Stimulated activated CD8-positive, alpha-beta memory T cell treated with anti-CD3 and anti-CD28 coated beads, Interleukin-15, amount 100 ng/mL, for 48 hours (primary cell): Measurements from ENCODE around the gene CCNT1.
"Not testable (repeated sequence)": the region's sequence is repeated elsewhere in the genome, so short reads cannot be mapped to it uniquely, and the experiment has no call there.

Experiments
- DNase-seq, 2 donors: peaks; one replicate each; pipeline ENCODE4 v3.0.0-alpha.2; 2020; ENCODE audit warnings: low read depth in 2 of 2

The CCNT1 gene

DNA sequence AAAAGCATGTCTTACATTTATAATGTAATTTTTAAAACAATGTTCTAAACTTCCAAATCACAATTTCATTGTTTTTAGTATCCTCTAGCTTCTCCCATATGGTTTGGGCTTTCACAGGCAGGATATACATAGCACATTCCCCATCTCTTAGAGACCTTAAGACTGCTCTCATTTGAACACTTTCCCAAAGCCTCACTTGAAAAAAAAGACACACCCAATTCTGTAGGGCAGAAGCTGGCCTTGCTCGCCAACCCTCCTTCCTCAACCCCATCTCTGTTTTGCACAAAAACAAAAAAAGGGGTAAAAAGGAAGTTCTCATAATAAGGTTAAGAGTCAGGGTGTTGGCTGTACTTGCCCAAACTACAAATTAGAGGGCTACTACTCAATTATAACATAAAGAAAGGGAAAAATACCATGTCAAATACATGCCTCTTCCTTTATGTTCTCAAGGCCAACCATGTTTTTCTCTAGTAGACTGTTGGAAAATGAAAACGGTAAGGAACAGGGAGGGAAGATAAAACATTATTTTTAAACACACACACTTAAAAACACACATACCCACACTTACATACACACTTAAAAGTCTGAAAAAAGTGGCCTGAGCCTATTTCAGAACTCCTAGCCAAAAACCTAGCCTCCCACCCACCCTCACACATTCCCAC, 24.6 kb downstream of the CCNT1 start:
- no peak for DNase-seq

DNA sequence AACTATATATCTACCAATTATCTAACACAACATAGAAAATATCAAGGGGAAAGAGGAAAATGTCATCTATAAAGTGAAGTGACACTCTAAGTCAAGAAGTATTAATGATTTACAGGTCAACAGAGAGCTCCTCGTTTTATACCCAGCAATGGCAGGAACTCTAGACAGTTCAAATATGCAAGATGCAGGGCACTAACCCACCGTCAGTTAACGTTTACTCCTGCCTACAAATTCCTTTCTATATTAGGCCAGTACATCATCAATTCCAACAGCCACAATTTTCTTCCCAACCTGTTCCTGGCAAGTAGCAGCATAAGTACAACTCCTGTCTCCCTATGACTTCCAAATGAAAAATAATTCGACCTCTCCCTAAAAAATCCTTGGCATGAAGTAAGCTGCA, 25.5 kb downstream of the CCNT1 start:
- DNase-seq: no peak

DNA sequence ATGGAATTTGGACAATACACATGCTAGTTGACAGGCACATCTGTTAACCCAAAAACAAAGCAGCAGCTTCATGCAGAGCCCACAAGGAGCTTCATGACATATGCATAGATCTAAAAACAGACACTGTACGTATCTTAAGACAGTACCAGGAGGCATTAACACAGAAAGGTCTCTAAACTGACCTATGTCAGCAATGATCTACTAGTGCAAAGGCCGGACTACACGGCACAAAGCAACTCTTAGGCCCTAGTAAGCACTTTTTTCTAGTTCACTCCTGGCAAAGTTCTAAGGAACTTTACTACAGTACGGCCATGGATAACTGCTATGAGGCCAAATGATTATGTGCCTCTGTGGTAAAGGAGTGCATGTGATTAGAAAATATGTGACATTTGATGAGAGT, 26.1 kb downstream of the CCNT1 start:
- DNase-seq: no peak

DNA sequence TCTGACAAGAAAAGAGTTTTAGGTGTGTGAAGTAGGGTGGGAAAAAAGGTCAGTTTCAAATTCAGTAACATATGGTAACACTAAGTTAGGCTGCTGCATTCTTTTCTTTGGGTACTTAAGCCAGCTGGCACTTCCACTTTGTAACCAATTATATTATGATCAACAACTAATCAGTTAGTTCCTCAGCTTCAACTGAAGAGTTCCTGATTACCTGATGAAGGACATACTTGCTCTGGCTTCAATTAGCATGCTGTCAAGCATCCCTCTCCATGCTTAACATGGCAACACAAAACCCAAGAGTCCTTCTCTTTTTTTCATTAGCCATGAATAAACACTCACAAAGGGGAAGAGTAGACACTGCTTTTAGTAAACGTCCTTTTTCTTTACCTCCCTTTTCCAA, 27.7 kb downstream of the CCNT1 start:
- no peak for DNase-seq

DNA sequence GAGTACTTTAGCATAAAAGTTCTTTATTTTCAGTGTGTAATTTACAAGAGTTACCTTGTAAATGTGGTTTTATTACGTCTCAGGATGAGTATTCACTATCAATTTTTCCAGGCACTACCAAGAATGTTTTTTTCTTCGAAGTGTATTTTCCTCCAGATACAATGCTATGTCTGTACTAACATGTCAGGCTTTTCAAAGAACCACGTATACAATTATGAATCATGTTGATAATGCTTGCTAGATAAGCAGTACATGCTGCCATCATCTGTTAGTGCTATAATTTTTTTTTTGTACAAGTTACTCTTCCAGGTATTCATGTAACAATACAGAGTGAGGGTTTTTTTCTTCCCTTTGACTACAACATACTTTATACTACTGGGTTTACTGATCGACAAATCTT, 28.9 kb downstream of the CCNT1 start:
- DNase-seq: no peak

DNA sequence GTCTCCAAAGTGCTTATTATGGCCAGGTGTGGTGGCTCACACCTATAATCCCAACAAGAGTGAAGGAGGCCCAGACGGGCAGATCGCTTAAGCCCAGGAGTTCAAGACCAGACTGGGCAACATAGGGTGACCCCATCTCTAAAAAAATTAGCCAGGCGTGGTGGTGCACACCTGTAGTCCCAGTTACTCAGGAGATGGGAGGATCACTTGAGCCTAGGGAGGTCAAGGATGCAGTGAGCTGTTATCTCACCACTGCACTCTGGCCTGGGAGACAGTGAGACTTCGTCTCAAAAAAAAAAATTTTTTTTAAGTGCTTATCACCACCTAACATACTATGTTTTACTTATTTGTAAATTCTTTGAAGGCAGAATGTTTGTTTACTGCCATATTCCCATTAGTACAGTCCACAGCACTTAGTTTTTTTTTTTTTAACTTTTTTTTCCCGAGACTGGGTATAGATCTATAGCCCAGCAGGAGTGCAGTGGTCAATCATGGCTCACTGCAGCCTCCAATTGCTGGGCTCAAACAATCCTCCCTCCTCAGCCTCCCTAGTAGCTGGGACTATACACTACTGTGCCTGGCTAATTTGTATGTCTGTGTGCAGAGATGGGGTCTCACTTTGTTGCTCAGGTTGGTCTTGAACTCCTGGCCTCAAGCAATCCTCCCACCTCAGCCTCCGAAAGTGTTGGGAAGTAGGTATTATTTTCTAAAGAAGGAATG, 29.7 kb downstream of the CCNT1 start:
- no peak for DNase-seq

DNA sequence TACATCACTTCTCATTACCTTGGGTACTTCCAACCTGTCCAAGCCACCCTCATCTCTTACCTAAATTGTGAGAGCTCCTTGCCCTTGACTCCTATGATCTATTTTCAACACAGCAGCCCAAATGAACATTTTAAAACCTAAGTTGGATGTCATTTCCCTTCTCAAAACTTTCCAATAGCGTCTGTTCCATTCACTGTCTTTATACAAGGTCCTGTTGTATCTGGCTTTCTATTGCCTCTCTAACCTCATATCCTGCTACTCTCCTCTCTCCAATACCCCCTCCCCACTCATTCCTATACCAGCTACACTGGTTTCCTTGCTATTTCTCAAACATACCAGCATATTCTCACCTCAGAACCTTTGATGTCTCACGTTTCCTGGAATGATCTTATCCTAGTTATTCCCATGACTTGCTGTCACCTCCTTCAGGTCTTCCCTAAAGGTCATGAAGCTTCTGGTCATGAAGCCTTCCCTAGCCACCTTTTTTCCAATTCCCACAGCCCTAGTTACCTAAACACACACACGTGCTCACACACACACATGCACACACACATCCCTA, 30.4 kb downstream of the CCNT1 start:
- no peak for DNase-seq

DNA sequence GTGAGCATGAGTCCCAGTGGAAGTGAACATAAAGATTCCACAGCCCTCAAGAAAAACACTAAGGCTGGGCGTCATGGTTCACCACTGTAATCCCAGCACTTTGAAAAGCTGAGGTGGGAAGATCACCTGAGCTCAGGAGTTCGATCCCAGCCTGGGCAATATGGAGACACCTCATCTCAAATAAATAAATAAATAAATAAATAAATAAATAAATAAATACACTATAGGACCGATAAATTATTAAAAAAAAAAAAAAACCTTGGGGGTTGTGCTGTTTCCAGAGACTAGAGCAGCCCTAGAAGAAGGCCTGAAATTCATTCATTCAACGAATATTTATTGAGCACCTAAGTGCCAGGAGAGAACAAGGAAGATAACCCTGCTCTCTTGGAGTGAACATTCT, 33.0 kb downstream of the CCNT1 start:
- no peak for DNase-seq

DNA sequence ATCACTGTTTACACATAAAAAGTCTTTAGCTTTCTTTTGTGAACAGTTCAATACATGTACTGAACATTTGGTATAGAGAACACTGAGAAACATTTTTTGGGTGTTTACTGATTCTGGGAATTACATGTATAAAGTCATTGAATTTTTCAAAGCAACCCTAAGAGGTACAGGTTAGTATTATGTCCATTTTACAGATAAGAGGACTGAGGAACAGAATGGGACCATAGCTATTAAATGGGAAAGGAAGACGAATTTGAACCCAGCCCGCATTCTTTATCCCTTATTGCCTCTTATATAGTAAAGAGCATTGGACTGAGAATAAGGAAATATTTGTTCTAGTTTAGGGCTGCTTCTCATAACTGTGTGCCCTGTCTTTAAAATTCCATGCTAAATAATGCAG, 33.6 kb downstream of the CCNT1 start:
- no peak for DNase-seq

DNA sequence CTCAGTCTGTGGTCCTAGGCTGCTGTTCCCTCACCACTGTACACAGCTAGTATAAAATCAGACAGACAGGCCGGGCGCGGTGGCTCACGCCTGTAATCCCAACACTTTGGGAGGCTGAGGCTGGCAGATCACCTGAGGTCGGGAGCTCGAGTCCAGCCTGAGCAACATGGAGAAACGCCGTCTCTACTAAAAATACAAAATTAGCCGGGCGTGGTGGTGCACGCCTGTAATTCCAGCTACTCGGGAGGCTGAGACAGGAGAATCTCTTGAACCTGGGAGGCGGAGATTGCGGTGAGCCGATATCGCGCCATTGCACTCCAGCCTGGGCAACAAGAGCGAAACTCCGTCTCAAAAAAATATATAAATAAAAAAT, 34.0 kb downstream of the CCNT1 start:
- not testable (repeated sequence) for DNase-seq

DNA sequence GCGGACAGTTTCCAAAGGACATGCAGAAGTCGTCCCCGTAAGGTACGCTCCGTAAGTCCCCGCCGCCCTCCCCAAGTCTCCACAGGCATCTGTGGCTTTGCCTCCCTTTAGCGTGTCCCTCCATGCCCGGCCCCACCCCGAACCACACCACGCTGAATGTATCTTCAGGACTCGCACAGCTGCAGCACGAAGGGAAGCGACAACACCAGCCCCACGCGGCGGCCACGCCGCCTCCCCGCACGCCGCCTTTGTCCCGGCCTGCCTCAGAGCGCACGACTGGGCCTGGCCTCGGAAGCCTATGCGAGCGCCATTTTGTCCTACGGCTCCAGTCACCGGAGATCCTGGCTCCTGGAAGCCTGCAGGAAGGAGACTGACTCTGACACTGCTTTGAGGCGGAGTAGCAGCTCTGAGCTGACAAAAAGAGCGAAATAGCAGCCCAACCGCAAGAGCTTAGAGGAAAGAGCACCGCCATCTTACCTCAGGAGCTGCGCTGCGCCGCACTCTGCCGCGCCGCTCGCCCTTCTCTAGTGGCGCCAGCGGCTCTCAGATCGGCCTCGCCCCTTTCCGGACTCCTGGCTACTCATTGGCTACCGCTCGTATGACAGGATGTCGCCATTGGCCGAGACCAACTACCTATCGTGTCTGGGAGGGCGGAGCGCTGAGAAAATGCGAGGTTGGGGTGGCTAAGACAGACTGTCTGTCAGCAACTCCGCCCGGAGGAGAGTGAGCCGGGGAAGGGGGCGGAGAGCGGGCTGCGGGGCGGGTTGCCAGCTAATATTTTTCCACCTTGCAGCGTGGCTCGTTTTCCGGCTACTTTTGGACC, 34.6 kb downstream of the CCNT1 start, which contains the start of gene KANSL2:
Gene KANSL2 (minus strand): TSS at position 529 of the 823 bp plus-strand sequence. CDS start 606 bp downstream, outside the sequence.
- DNase-seq: peak; percentile 97

DNA sequence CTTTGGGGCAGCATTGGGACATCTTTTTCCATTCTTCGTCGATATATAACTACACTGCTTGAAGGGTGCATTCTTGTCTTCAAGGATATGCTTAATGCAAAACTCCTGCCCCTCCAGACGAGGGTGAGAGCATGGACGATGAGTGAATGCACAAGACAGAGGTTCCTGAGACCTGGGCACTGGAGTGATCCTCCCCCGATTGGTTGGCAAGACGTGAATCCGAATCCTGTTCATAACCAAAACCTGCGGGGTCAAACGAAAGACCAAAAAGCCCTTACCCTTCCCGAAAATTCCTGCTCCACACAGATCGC, 35.2 kb downstream of the CCNT1 start:
- DNase-seq: no peak

DNA sequence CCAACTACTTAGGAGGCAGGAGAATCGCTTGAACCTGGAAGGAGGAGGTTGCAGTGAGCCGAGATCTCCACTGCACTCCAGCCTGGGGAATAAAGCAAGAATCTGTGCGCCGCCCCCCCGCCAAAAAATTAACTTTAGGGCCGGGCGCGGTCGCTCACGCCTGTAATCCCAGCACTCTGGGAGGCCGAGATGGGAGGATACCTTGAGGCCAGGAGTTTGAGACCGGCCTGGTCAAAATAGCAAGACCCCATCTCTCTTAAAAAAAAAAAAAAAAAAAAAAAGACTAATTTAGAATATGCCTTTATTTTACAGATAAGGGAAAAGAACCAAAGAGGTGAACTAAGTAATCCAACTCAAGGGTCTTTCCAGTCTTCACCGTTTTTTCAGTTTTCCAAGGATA, 35.6 kb downstream of the CCNT1 start:
- DNase-seq: no peak

DNA sequence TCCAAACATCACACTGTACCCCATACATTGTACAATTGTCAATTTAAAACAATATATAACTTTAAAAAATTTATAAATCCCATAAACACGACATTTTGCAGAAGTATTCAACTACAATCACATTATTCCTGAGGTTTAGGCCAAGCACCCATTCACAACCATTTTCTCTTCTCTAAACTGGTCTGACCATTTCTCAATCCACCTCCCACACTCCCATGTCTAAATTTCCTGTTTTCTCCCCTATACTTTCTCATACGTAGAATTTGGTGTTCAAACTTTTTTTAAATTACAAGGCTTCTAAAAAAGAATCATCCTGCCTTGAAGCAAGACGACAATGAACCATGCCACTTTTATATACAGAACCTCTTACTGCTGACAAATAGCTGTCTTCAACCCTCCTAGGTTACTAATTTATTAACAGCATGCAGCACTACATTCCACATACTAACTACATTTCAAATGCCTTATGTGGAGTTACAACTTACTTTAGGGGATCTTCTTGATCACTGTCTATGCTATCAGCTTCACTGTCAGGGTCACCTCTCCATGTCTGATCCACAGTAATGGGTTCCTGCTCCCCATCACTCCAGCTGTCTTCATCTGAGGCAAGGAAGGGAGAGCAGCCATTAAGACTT, 37.8 kb downstream of the CCNT1 start:
- DNase-seq: no peak

DNA sequence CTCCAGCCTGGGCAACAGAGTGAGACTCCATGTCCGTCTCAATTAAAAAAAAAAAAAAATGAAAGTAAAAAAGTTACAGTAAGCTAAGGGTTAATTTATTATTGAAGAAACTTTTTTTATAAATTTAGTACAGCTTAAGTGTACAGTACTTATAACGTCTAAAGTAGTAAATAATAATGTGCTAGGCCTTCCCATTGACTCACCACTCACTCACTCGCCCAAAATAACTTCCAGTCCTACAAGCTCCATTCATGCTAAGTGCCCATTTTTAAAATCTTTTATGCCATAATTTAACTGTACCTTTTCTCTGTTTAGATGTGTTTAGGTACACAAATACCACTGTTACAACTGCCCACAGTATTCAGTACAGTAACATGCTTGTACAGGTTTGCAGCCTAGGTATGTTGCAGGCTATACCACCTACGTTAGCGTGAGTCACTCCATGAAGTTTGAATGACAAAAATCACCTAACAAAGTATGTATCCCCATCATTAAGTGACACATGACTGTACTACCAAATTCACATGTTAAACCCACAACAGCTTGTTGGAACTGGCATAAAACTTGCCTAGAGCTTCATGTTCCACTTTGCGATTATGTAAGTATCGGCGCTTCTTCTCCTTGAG, 45.2 kb downstream of the CCNT1 start:
- DNase-seq: no peak

DNA sequence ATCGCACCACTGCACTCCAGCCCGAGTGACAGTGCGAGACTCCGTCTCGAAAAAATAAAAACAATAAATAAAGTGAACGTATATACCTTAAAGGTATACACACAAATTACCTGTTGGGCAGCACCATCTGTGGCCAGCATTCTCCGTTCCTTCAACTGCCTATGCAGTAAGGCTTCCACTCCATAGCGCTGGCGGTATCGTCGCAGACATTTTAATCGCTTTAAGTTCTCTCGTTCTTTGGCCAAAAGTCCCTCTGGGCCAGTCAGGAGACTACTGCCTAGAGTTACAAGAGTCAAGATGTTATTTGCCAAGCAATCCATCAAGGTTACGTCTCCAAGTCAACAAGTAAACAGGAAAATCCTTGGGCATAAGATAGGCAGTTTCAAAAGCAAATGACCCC, 47.5 kb downstream of the CCNT1 start:
- no peak for DNase-seq

DNA sequence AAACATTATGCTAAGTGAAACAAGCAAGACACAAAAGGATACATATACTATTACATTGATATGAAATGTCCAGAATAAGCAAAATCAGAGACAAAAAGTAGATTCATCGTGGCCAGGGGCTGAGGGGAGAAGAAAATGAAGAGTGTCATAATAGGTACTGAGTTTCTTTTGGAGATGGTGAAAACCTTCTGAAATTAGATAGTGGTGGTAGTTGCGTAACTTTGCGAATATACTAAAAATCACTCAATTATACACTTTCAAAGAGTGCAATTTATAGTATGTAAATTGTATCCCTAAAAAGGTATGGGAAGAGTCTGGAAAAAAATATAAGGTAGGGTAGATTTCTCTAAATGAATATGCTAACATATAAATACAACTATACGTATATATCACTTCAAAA, 56.6 kb downstream of the CCNT1 start:
- no peak for DNase-seq

DNA sequence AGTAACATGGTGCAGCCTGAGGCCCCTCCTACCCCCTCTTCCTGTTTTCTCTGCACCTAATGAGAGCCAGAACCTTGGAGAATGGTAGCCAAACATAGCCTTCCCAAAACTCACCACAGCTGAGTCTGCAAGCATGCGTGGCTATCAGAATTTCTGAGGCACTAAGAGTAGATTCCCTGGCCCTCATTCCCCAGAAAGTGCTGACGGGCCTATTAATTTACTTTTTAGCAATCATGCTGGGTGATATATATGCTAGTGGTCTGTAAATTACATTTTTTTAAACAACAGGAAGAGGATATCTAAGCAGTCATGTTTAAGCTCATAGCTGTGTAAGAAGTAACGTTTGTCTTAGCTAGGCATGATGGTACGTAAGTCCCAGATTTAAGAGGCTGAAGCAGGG, 64.8 kb downstream of the CCNT1 start:
- no peak for DNase-seq

DNA sequence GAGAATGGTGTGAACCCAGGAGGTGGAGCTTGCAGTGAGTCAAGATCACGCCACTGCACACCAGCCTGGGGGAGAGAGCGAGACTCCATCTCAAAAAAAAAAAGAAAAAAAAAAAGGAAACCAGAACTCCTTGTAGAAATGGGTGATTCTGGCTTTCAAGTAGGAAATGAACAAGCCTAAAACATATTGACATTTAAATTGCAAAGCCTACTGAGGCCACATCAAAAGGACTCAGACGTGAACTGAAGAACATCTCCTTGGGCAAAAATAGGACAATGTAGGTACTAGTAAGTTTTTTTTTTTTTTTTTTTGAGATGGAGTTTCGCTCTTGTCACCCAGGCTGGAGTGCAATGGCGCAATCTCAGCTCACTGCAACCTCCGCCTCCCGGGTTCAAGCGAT, 71.2 kb downstream of the CCNT1 start:
- DNase-seq: not testable (repeated sequence)

DNA sequence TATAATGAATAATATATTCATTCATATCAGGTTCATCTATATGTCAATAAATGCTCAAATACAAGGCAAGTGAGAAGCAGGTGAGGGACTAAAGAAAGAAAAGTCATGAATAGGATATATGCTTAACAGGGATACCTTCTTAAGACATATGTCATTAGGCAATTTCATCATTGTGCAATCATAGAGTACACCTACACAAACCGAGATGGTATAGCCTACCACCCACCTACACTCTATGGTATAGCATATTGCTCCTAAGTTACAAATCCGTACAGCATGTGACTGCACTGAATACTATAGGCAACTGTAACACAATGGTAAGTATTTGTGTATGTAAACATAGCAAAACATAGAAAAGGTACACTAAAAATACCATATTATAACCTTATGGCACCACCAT, 73.5 kb downstream of the CCNT1 start:
- no peak for DNase-seq

DNA sequence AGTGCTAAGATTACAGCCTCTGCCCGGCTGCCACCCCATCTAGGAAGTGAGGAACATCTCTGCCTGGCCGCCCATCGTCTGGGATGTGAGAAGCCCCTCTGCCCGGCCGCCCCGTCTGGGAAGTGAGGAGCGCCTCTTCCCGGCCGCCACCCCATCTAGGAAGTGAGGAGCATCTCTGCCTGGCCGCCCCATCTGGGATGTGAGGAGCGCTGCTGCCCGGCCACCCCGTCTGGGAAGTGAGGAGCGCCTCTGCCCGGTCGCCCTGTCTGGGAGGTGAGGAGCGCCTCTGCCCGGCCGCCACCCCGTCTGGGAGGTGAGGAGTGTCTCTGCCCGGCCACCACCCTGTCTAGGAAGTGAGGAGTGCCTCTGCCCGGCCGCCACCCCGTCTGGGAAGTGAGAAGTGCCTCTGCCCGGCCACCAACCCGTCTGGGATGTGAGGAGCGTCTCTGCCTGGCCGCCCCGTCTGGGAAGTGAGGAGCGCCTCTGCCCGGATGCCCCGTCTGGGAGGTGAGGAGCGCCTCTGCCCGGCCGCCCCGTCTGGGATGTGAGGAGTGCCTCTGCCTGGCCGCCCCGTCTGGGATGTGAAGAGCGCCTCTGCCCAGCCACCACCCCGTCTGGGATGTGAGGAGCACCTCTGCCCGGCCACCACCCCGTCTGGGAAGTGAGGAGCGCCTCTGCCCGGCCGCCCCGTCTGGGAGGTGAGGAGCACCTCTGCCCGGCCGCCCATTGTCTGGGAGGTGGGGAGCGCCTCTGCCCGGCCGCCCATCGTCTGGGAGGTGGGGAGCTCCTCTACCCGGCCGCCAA, 74.6 kb downstream of the CCNT1 start:
- DNase-seq: not testable (repeated sequence)
